Small intestine (tissue), 7 donors: ENCODE results near the gene FARS2. TPM values are rescaled to one million over a fixed set of nuclear protein-coding genes. Genes with fewer than 3 reads are reported as not detected.

Experiments used
- DNase-seq, 2 donors: peaks; one replicate each; pipeline versions ENCODE4 v3.0.0 to v3.0.0-alpha.2; 2013
- FAIRE-seq: peaks from 2 replicates; lab custom pipeline; 2012; peaks lifted over from hg19 to GRCh38; lab: Jason Lieb, UNC
- H3K27ac ChIP-seq, 3 donors: one replicate each; pipeline ENCODE4 v1.5.1; 2013; ENCODE audit warnings: low read length in 2 of 3, mild to moderate bottlenecking in 2 of 3, control low read depth in 1 of 3, inconsistent platforms in 1 of 3, low read depth in 1 of 3, moderate library complexity in 1 of 3
- H3K27me3 ChIP-seq, 3 donors: one replicate each; pipeline ENCODE4 v1.6.1; 2013; ENCODE audit warnings: low read length in 3 of 3, inconsistent platforms in 1 of 3; ENCODE audit not compliant: control insufficient read depth in 3 of 3, insufficient read depth in 3 of 3
- H3K36me3 ChIP-seq, 3 donors: one replicate each; pipeline ENCODE4 v1.6.1; 2013; ENCODE audit warnings: low read length in 3 of 3, inconsistent platforms in 1 of 3, low read depth in 1 of 3, mild to moderate bottlenecking in 1 of 3, moderate library complexity in 1 of 3; ENCODE audit not compliant: control insufficient read depth in 3 of 3, insufficient read depth in 2 of 3
- H3K4me1 ChIP-seq, 3 donors: one replicate each; pipeline ENCODE4 v1.6.1; 2013; ENCODE audit warnings: low read length in 2 of 3, inconsistent platforms in 1 of 3, low read depth in 1 of 3, mild to moderate bottlenecking in 1 of 3, moderate library complexity in 1 of 3; ENCODE audit not compliant: control insufficient read depth in 3 of 3, insufficient read depth in 2 of 3
- H3K4me3 ChIP-seq, 3 donors: one replicate each; pipeline ENCODE4 v1.5.1; 2013; ENCODE audit warnings: low read length in 3 of 3, control low read depth in 1 of 3, inconsistent platforms in 1 of 3, low read depth in 1 of 3, mild to moderate bottlenecking in 1 of 3, moderate library complexity in 1 of 3
- H3K9me3 ChIP-seq, 2 donors: one replicate each; pipeline ENCODE4 v1.6.1; 2013; ENCODE audit warnings: low read depth in 1 of 2, low read length in 1 of 2; ENCODE audit not compliant: control insufficient read depth in 2 of 2, insufficient read depth in 1 of 2
- WGBS, 3 donors: extraction: QIAGEN DNeasy Blood & Tissue Kit; methylation state at CpG; one replicate each; pipeline ENCODE4 v1.1.7; 2013; 5-methylcytosine and 5-hydroxymethylcytosine counted together
- polyA plus RNA-seq, 4 donors: library from polyadenylated mRNA; stranded (reverse) in 3 of 4; unstranded in 1 of 4; fragments of 200-250 nt in 3 of 4; fragments of 120-200 nt in 1 of 4; gene quantifications; one replicate each; pipeline versions ENCODE4 v1.2.1 to v1.2.3, GENCODE V29; 2013
- donor health status: healthy with polysubstance abuse.
- donor health status: control.
- donor health status: control.
- donor health status: Bipolar disorder and iron deficiency.
- donor health status: healthy.

The FARS2 gene
- polyA plus RNA-seq, 4 donors = 6.0 to 16.6 (median 11.8) TPM

- Histone ChIP-seq H3K27ac (no peak overlapping the region), H3K4me3 (no peak overlapping the region), H3K9me3 (no peaks in the 10 kb centered on the region), H3K27me3 (no peaks in the 10 kb centered on the region), H3K4me1 (no peaks in the 10 kb centered on the region), H3K36me3 (no peaks in the 10 kb centered on the region)
- no peak for FAIRE-seq
- DNase-seq = no peak
Observed at GRCh38 chr6:5659467-5659866, 398.2 kb downstream of the FARS2 start.

GRCh38 chr6:5660772-5661171, 399.5 kb downstream of the FARS2 start:
- WGBS, 3 donors = 72 to 89% (median 85%) methylated on average over 5 of the region's 5 CpGs
- Histone ChIP-seq H3K4me3 (no peak overlapping the region), H3K36me3 (no peaks in the 10 kb centered on the region), H3K27ac (no peak overlapping the region), H3K9me3 (no peaks in the 10 kb centered on the region), H3K4me1 (no peaks in the 10 kb centered on the region), H3K27me3 (no peaks in the 10 kb centered on the region)
- FAIRE-seq (no peak), DNase-seq (no peak)

- H3K27ac ChIP-seq = no peak overlapping the region
- no peaks in the 10 kb centered on the region for H3K36me3 ChIP-seq
- 75 to 87% (median 79%) methylated on average over 3 of the region's 3 CpGs for WGBS, 3 donors
- FAIRE-seq (no peak), DNase-seq (no peak)
- H3K4me1 ChIP-seq = no peaks in the 10 kb centered on the region
- no peak overlapping the region for H3K4me3 ChIP-seq
- H3K27me3 ChIP-seq = no peaks in the 10 kb centered on the region
- H3K9me3 ChIP-seq = no peaks in the 10 kb centered on the region
Observed at GRCh38 chr6:5662797-5663196, 401.5 kb downstream of the FARS2 start.

- DNase-seq (no peak), FAIRE-seq (no peak)
- Histone ChIP-seq H3K27ac (no peak overlapping the region), H3K4me1 (no peaks in the 10 kb centered on the region), H3K27me3 (no peaks in the 10 kb centered on the region), H3K36me3 (no peaks in the 10 kb centered on the region), H3K9me3 (no peaks in the 10 kb centered on the region), H3K4me3 (no peak overlapping the region)
- 80 to 89% (median 81%) methylated on average over 4 of the region's 4 CpGs for WGBS, 3 donors
Observed at GRCh38 chr6:5663259-5663658, 401.9 kb downstream of the FARS2 start.

- FAIRE-seq (no peak), DNase-seq (no peak)
- WGBS, 3 donors = 90 to 93% (median 92%) methylated on average over 2 of the region's 2 CpGs
- no peaks in the 10 kb centered on the region for H3K4me1 ChIP-seq
- no peak overlapping the region for H3K27ac ChIP-seq
- H3K27me3 ChIP-seq = no peaks in the 10 kb centered on the region
- H3K4me3 ChIP-seq = no peak overlapping the region
- no peaks in the 10 kb centered on the region for H3K9me3 ChIP-seq
- H3K36me3 ChIP-seq = no peaks in the 10 kb centered on the region
Observed at GRCh38 chr6:5663739-5664138, 402.4 kb downstream of the FARS2 start.

- Histone ChIP-seq H3K9me3 (no peaks in the 10 kb centered on the region), H3K4me3 (no peak overlapping the region), H3K4me1 (no peaks in the 10 kb centered on the region), H3K36me3 (no peaks in the 10 kb centered on the region), H3K27me3 (no peaks in the 10 kb centered on the region), H3K27ac (no peak overlapping the region)
- FAIRE-seq (no peak), DNase-seq (no peak)
- 86 to 97% (median 89%) methylated on average over 3 of the region's 3 CpGs for WGBS, 3 donors
Observed at GRCh38 chr6:5664149-5664548, 402.8 kb downstream of the FARS2 start.

GRCh38 chr6:5665173-5665572, 403.9 kb downstream of the FARS2 start:
- Histone ChIP-seq H3K4me1 (no peaks in the 10 kb centered on the region), H3K27ac (no peak overlapping the region), H3K27me3 (no peaks in the 10 kb centered on the region), H3K36me3 (no peaks in the 10 kb centered on the region), H3K4me3 (no peak overlapping the region), H3K9me3 (no peaks in the 10 kb centered on the region)
- DNase-seq (no peak), FAIRE-seq (no peak)
- 83 to 87% (median 86%) methylated on average over 8 of the region's 8 CpGs for WGBS, 3 donors

GRCh38 chr6:5665667-5666066, 404.4 kb downstream of the FARS2 start:
- DNase-seq (no peak), FAIRE-seq (no peak)
- Histone ChIP-seq H3K27ac (no peak overlapping the region), H3K9me3 (no peaks in the 10 kb centered on the region), H3K4me1 (no peaks in the 10 kb centered on the region), H3K27me3 (no peaks in the 10 kb centered on the region), H3K36me3 (no peaks in the 10 kb centered on the region), H3K4me3 (no peak overlapping the region)
- WGBS, 3 donors = 87 to 92% (median 88%) methylated on average over 2 of the region's 2 CpGs

GRCh38 chr6:5666695-5667094, 405.4 kb downstream of the FARS2 start:
- DNase-seq (no peak), FAIRE-seq (no peak)
- H3K4me1 ChIP-seq = no peaks in the 10 kb centered on the region
- WGBS, 3 donors = 83 to 96% (median 96%) methylated on average over 7 of the region's 7 CpGs
- no peaks in the 10 kb centered on the region for H3K9me3 ChIP-seq
- no peaks in the 10 kb centered on the region for H3K36me3 ChIP-seq
- H3K27ac ChIP-seq = no peak overlapping the region
- H3K4me3 ChIP-seq = no peak overlapping the region
- H3K27me3 ChIP-seq = no peaks in the 10 kb centered on the region
